ENCODE data around the gene PRSS8.
"Not testable (repeated sequence)": the region's sequence is repeated elsewhere in the genome, so short reads cannot be mapped to it uniquely, and the experiment has no call there.

The PRSS8 gene

GRCh38 chr16:31149332-31149731 is 13.8 kb upstream of the PRSS8 start:
- no peak for FAIRE-seq
- TF ChIP-seq CTCF (IDR thresholded peaks at IDR 0.05; ENCODE audit: insufficient read depth, missing control alignments): no peak

GRCh38 chr16:31148896-31149295 is 13.4 kb upstream of the PRSS8 start:
- DNase-seq (ENCODE audit: insufficient read length, low spot score): no peak
- no peak for FAIRE-seq
- no peak for TF ChIP-seq CTCF (IDR thresholded peaks at IDR 0.05; ENCODE audit: insufficient read depth, missing control alignments)

More at GRCh38 chr16:31149332-31149731, 13.8 kb upstream of the PRSS8 start:
- no peak for DNase-seq (ENCODE audit: insufficient read length, low spot score)

GRCh38 chr16:31148281-31148728 is 12.8 kb upstream of the PRSS8 start:
- no peak for FAIRE-seq
- no peak for TF ChIP-seq CTCF (IDR thresholded peaks at IDR 0.05; ENCODE audit: insufficient read depth, missing control alignments)
- DNase-seq (ENCODE audit: insufficient read length, low spot score): no peak

GRCh38 chr16:31147574-31147973 is 12.0 kb upstream of the PRSS8 start:
- no peak for FAIRE-seq
- TF ChIP-seq CTCF (IDR thresholded peaks at IDR 0.05; ENCODE audit: insufficient read depth, missing control alignments): no peak
- no peak for DNase-seq (ENCODE audit: insufficient read length, low spot score)

- FAIRE-seq: no peak
- no peak for TF ChIP-seq CTCF (IDR thresholded peaks at IDR 0.05; ENCODE audit: insufficient read depth, missing control alignments)
- DNase-seq (ENCODE audit: insufficient read length, low spot score): no peak
Measured at GRCh38 chr16:31145398-31145990, 10.0 kb upstream of the PRSS8 start.

GRCh38 chr16:31144418-31144817 is 8.9 kb upstream of the PRSS8 start:
- FAIRE-seq: not testable (repeated sequence)

GRCh38 chr16:31143694-31144148 is 8.2 kb upstream of the PRSS8 start:
- TF ChIP-seq CTCF (IDR thresholded peaks at IDR 0.05; ENCODE audit: insufficient read depth, missing control alignments): no peak
- no peak for DNase-seq (ENCODE audit: insufficient read length, low spot score)
- FAIRE-seq: no peak

More at GRCh38 chr16:31144418-31144817, 8.9 kb upstream of the PRSS8 start:
- DNase-seq (ENCODE audit: insufficient read length, low spot score): not testable (repeated sequence)

All from D721Med (cell line).